ENCODE results near the gene VIPR1. TPM values are rescaled to one million over a fixed set of nuclear protein-coding genes. Genes with fewer than 3 reads are reported as not detected.

Gene VIPR1
- total RNA-seq, 4 donors from 2014 or later: 2.4 to 17.3 (median 10.4) TPM

DNA sequence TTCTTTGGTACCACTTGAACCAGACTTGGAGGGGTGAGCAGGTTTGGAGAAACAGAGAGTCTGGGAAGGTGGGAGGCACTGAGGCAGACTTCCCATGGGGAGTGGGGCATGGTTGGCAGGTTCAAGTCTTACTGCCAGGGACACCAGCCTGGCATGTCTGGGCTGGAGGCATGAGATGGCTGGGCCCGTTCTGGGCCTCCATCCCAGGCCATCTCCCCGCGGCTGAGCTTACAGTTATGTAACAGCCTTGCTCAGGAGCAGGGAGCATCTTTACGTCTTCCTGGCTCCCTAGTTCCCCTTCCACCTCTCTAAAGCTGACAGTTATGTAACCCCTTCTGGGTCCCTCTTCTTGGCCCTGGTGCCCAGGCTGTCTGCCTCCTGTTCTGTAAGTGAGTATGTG is 12.4 kb downstream of the VIPR1 start:
- H3K27ac ChIP-seq: peak overlapping the region in 1 of 4 donors; percentile 30
- no peak overlapping the region for H3K4me3 ChIP-seq
- TF ChIP-seq EP300 (IDR thresholded peaks at IDR 0.05): no peak
- TF ChIP-seq, protein P1, sequence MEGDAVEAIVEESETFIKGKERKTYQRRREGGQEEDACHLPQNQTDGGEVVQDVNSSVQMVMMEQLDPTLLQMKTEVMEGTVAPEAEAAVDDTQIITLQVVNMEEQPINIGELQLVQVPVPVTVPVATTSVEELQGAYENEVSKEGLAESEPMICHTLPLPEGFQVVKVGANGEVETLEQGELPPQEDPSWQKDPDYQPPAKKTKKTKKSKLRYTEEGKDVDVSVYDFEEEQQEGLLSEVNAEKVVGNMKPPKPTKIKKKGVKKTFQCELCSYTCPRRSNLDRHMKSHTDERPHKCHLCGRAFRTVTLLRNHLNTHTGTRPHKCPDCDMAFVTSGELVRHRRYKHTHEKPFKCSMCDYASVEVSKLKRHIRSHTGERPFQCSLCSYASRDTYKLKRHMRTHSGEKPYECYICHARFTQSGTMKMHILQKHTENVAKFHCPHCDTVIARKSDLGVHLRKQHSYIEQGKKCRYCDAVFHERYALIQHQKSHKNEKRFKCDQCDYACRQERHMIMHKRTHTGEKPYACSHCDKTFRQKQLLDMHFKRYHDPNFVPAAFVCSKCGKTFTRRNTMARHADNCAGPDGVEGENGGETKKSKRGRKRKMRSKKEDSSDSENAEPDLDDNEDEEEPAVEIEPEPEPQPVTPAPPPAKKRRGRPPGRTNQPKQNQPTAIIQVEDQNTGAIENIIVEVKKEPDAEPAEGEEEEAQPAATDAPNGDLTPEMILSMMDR (IDR thresholded peaks at IDR 0.05): no peak
- no peak for TF ChIP-seq POLR2A (IDR thresholded peaks at IDR 0.05)
- no peaks in the 10 kb centered on the region for H3K9me3 ChIP-seq
- H3K36me3 ChIP-seq: no peaks in the 10 kb centered on the region
- H3K4me1 ChIP-seq: peaks cover 0 to 14% (median 3%) of the 10 kb centered on the region in 4 donors
- no peak for DNase-seq (ENCODE audit: low spot score in 2 of 2)
- 63 to 77% methylated on average over 4 of the region's 4 CpGs for WGBS, 2 donors
- H3K27me3 ChIP-seq: no peaks in the 10 kb centered on the region

DNA sequence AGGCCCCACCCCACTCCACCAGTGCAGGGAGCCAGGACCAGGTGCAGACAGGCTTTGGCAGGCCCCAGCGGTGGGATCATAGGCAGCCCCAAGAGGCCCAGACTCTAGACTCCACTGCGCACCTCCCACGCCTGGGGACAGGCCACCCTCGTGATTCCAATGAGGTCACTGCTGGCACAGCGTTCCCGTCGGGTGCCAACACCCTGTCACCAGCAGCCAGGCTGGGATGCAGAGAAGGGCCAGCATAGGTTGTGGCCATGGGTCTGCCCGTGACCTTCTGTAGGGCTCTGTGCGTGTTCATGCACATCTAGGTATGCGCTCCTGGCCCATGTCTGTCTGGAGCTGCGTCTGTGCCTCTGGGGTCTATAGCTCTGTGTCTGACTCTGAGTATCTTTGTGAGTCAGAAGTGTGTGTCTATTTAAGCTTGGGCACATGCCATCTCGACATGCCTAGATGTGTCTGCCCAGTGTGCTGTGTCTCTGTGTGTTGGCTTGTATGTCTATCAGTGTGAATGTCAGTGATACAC is 13.0 kb downstream of the VIPR1 start:
- no peak for DNase-seq (ENCODE audit: low spot score in 2 of 2)
- Histone ChIP-seq H3K4me3 (no peak overlapping the region), H3K27me3 (no peaks in the 10 kb centered on the region), H3K9me3 (no peaks in the 10 kb centered on the region), H3K36me3 (no peaks in the 10 kb centered on the region), H3K4me1 (peaks cover 0 to 14% (median 3%) of the 10 kb centered on the region in 4 donors), H3K27ac (no peak overlapping the region)
- 77 to 84% methylated on average over 7 to 12 of the region's 12 CpGs for WGBS, 2 donors
- no peak for TF ChIP-seq EP300 (IDR thresholded peaks at IDR 0.05)
- TF ChIP-seq POLR2A (IDR thresholded peaks at IDR 0.05): no peak
- TF ChIP-seq, protein P1 (IDR thresholded peaks at IDR 0.05): no peak

DNA sequence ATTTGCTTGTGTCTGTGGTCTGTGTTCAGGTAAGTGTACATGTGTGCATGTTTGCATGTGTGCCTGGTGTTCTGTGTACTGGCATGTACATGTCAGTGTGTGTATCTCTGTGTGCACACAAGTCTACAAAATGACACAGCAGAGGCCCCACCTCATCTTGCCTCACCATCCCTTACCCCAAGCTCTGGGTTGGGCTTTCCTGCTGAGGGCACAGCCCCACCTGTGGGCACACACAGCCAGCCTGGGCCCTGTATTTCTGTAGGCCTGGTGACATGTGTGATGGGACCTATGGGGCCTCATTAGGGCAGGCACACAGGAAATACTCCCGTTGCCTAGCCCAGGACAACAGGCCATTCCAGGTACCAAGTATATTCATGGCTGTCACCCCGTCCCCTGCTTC is 13.5 kb downstream of the VIPR1 start:
- Histone ChIP-seq H3K9me3 (no peaks in the 10 kb centered on the region), H3K4me1 (peaks cover 0 to 9% (median 2%) of the 10 kb centered on the region in 4 donors), H3K4me3 (no peak overlapping the region), H3K27ac (no peak overlapping the region), H3K27me3 (no peaks in the 10 kb centered on the region), H3K36me3 (no peaks in the 10 kb centered on the region)
- TF ChIP-seq EP300 (IDR thresholded peaks at IDR 0.05) (no peak), POLR2A (IDR thresholded peaks at IDR 0.05) (no peak)
- 70 to 86% methylated on average over 2 of the region's 2 CpGs for WGBS, 2 donors
- no peak for DNase-seq (ENCODE audit: low spot score in 2 of 2)

DNA sequence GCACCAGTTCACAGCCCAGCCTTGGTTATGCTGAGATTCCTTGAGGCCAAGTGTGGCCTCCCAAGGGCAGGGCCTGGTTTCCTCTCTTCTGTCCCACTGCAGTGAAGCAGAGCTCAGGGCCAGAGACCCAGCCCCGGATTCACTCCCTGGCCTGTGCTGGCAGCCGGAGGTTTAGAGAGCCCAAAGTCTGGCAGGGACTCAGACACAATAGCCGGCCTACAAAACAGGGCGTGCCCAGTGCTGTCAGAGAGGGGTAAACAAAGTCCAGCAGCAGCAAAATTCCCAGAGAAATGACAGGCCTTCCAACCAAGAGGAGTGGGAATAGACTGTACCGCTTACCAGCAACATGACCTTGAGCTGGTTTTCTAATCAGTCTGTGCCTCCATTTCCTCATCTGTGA is 14.0 kb downstream of the VIPR1 start:
- no peaks in the 10 kb centered on the region for H3K36me3 ChIP-seq
- no peak overlapping the region for H3K4me3 ChIP-seq
- no peak for DNase-seq (ENCODE audit: low spot score in 2 of 2)
- H3K4me1 ChIP-seq: peaks cover 0 to 7% (median 2%) of the 10 kb centered on the region in 4 donors
- no peaks in the 10 kb centered on the region for H3K9me3 ChIP-seq
- 71 to 78% methylated on average over 5 of the region's 5 CpGs for WGBS, 2 donors
- H3K27me3 ChIP-seq: no peaks in the 10 kb centered on the region
- no peak overlapping the region for H3K27ac ChIP-seq
- no peak for TF ChIP-seq POLR2A (IDR thresholded peaks at IDR 0.05)
- no peak for TF ChIP-seq EP300 (IDR thresholded peaks at IDR 0.05)
- TF ChIP-seq, protein P1 (IDR thresholded peaks at IDR 0.05): no peak

DNA sequence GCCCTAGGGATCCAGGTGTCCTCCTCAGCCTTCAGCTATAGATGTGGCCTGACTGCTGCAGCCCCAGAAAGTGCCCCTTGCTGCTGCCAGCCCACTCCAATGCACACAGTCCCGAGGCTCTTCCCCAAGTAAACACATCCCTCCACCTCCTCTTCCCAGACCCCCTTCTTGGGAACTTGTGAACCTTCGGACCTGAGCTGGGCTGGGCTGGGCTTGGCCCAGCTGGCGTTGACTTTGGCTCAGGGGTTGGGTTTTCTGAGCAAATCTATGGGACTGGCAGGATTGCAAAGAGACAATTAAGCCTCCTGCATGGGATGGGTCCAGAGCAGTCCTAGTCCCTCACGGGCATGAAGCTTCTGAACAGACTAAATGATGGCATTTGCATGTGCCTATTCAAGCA is 14.7 kb downstream of the VIPR1 start:
- Histone ChIP-seq H3K27me3 (no peaks in the 10 kb centered on the region), H3K27ac (no peak overlapping the region), H3K4me1 (peaks cover 0 to 7% (median 2%) of the 10 kb centered on the region in 4 donors), H3K4me3 (no peak overlapping the region), H3K36me3 (no peaks in the 10 kb centered on the region), H3K9me3 (no peaks in the 10 kb centered on the region)
- no peak for TF ChIP-seq POLR2A (IDR thresholded peaks at IDR 0.05)
- TF ChIP-seq EP300 (IDR thresholded peaks at IDR 0.05): no peak
- TF ChIP-seq, protein P1 (IDR thresholded peaks at IDR 0.05): no peak
- WGBS, 2 donors: 45 to 55% methylated on average over 4 of the region's 4 CpGs
- DNase-seq (ENCODE audit: low spot score in 2 of 2): no peak
